GM23248 (cell line): ENCODE measurements around the gene FN1. TPM values are rescaled to one million over a fixed set of nuclear protein-coding genes. Genes with fewer than 3 reads are reported as not detected.
A peak's percentile ranks its signal among the peaks of the same experiment; 100 is the strongest.

Experiments
- DNase-seq: peaks from one replicate; pipeline ENCODE4 v3.0.0-alpha.2; 2015
- H2AFZ ChIP-seq: fragments of 200-600 bp; sonication (generic); 2 replicates; pipeline ENCODE4 v1.6.1; 2016; ENCODE audit warnings: antibody characterized with exemption
- H3F3A ChIP-seq: fragments of 200-600 bp; sonication (generic); 2 replicates; pipeline ENCODE4 v1.6.1; 2016; ENCODE audit warnings: mild to moderate bottlenecking, antibody characterized with exemption, mixed run types; ENCODE audit not compliant: insufficient read depth
- H3K27ac ChIP-seq: fragments of 200-600 bp; sonication (generic); 2 replicates; pipeline ENCODE4 v1.5.1; 2016; ENCODE audit warnings: mild to moderate bottlenecking
- H3K27me3 ChIP-seq: fragments of 200-600 bp; sonication (generic); replicated peaks from 2 replicates; pipeline ENCODE4 v1.6.1; 2016; ENCODE audit warnings: mild to moderate bottlenecking; ENCODE audit not compliant: insufficient read depth
- H3K36me3 ChIP-seq: fragments of 200-600 bp; sonication (generic); 2 replicates; pipeline ENCODE4 v1.6.1; 2016; ENCODE audit warnings: low read depth, mild to moderate bottlenecking
- H3K4me1 ChIP-seq: fragments of 200-600 bp; sonication (generic); 2 replicates; pipeline ENCODE4 v1.6.1; 2016; ENCODE audit warnings: mild to moderate bottlenecking; ENCODE audit not compliant: insufficient read depth
- H3K4me2 ChIP-seq: fragments of 200-600 bp; sonication (generic); one replicate; pipeline ENCODE4 v1.6.1; 2016; ENCODE audit warnings: mild to moderate bottlenecking; ENCODE audit not compliant: unreplicated experiment
- H3K4me3 ChIP-seq: fragments of 200-600 bp; sonication (generic); 2 replicates; pipeline ENCODE4 v1.5.1; 2016; ENCODE audit warnings: mild to moderate bottlenecking
- H3K79me2 ChIP-seq: fragments of 200-600 bp; sonication (generic); 2 replicates; pipeline ENCODE4 v1.6.1; 2016; ENCODE audit warnings: mild to moderate bottlenecking; ENCODE audit not compliant: insufficient read depth
- H3K9ac ChIP-seq: fragments of 200-600 bp; sonication (generic); 2 replicates; pipeline ENCODE4 v1.6.1; 2016; ENCODE audit warnings: mild to moderate bottlenecking
- H3K9me2 ChIP-seq: fragments of 200-600 bp; sonication (generic); 2 replicates; pipeline ENCODE4 v1.6.1; 2016; ENCODE audit warnings: mixed run types, mild to moderate bottlenecking, moderate library complexity; ENCODE audit not compliant: insufficient read depth
- H3K9me3 ChIP-seq: fragments of 200-600 bp; sonication (generic); one replicate; pipeline ENCODE4 v1.6.1; 2017; ENCODE audit warnings: low read depth
- H4K20me1 ChIP-seq: fragments of 200-600 bp; sonication (generic); 2 replicates; pipeline ENCODE4 v1.6.0; 2016; ENCODE audit not compliant: insufficient read depth
- EZH2 ChIP-seq: fragments of 200-600 bp; sonication (generic); IDR thresholded peaks from 2 replicates; pipeline ENCODE4 v1.6.1; 2018; ENCODE audit warnings: antibody characterized with exemption, mild to moderate bottlenecking; ENCODE audit not compliant: insufficient read depth, poor library complexity, severe bottlenecking
- EZH2phosphoT487 ChIP-seq: fragments of 200-600 bp; sonication (generic); IDR thresholded peaks from 2 replicates; pipeline ENCODE4 v1.6.1; 2018; ENCODE audit warnings: antibody characterized with exemption, moderate library complexity, mild to moderate bottlenecking, low read depth; ENCODE audit not compliant: insufficient read depth
- WGBS, 2 experiments: methylation state at CpG; one replicate each; pipeline ENCODE4 v1.1.6; 2015 to 2017; ENCODE audit warnings: low lambda C conversion rate in 2 of 2, low coverage in 1 of 2; ENCODE audit errors: missing lambda C conversion rate in 2 of 2; 5-methylcytosine and 5-hydroxymethylcytosine counted together
- in situ Hi-C: fragments of 300-500 bp; cut with MboI; formaldehyde crosslinking; loops from 2 replicates; pipeline ENCODE4 v1.15.0; 2020
- polyA plus RNA-seq: library from polyadenylated mRNA; unstranded; fragments of >200 nt; fragmentation: Nextera tagmentation; extraction: Ambion mirVana; gene quantifications from 2 replicates; pipeline ENCODE4 v1.2.1, GENCODE V29; 2016
- total RNA-seq: library from RNA; depleted of rRNA; stranded (reverse); fragments of >200 nt; shearing (Covaris generic); gene quantifications from 2 replicates; pipeline ENCODE4 v1.2.3, GENCODE V29; 2014

The FN1 gene
- total and polyA plus RNA-seq, 2 experiments from 2014 or later = 20,647 to 33,406 TPM

- TF ChIP-seq EZH2phosphoT487 (no peak), EZH2 (no peak)
- in situ Hi-C loops = no loop called here
- peaks cover 16% of the 10 kb centered on the region; the same call in 1 of the 2 replicates for H4K20me1 ChIP-seq
- H2AFZ ChIP-seq = no peak overlapping the region
- H3K27me3 ChIP-seq = no peaks in the 10 kb centered on the region
- H3K4me2 ChIP-seq = no peak overlapping the region
- peaks cover 99% of the 10 kb centered on the region for H3F3A ChIP-seq
- peaks cover 43% of the 10 kb centered on the region for H3K4me1 ChIP-seq
- peak overlapping the region; percentile 70 for H3K27ac ChIP-seq
- H3K9ac ChIP-seq = peak overlapping the region; percentile 54
- peaks cover 98% of the 10 kb centered on the region for H3K36me3 ChIP-seq
- H3K4me3 ChIP-seq = no peak overlapping the region
- WGBS, 2 experiments = 63 to 70% methylated on average over 4 of the region's 4 CpGs
- DNase-seq = peak; percentile 44
- no peaks in the 10 kb centered on the region for H3K9me3 ChIP-seq
- no peaks in the 10 kb centered on the region for H3K9me2 ChIP-seq
- H3K79me2 ChIP-seq = no peaks in the 10 kb centered on the region
Observed at GRCh38 chr2:215365184-215365658, 70.6 kb downstream of the FN1 start.

- peaks cover 36% of the 10 kb centered on the region for H3K4me1 ChIP-seq
- no peak overlapping the region for H3K4me3 ChIP-seq
- peaks cover 98% of the 10 kb centered on the region for H3K36me3 ChIP-seq
- no peak for TF ChIP-seq EZH2phosphoT487
- TF ChIP-seq EZH2 = no peak
- DNase-seq = peak; percentile 43
- H3K9me2 ChIP-seq = no peaks in the 10 kb centered on the region
- H3K4me2 ChIP-seq = no peak overlapping the region
- no peak overlapping the region for H2AFZ ChIP-seq
- H4K20me1 ChIP-seq = peaks cover 16% of the 10 kb centered on the region; the same call in 1 of the 2 replicates
- in situ Hi-C loops = no loop called here
- H3K27ac ChIP-seq = peak overlapping the region; percentile 70
- peak overlapping the region; percentile 54 for H3K9ac ChIP-seq
- H3F3A ChIP-seq = peaks cover 99% of the 10 kb centered on the region
- H3K9me3 ChIP-seq = no peaks in the 10 kb centered on the region
- H3K27me3 ChIP-seq = no peaks in the 10 kb centered on the region
- no peaks in the 10 kb centered on the region for H3K79me2 ChIP-seq
- WGBS, 2 experiments = 63 to 72% methylated on average over 10 of the region's 10 CpGs
Observed at GRCh38 chr2:215364157-215365155, 71.4 kb downstream of the FN1 start.

GRCh38 chr2:215363461-215364156 lies 72.3 kb downstream of the FN1 start:
- peaks cover 34% of the 10 kb centered on the region for H3K4me1 ChIP-seq
- no peaks in the 10 kb centered on the region for H3K27me3 ChIP-seq
- H4K20me1 ChIP-seq = peaks cover 16% of the 10 kb centered on the region; the same call in 1 of the 2 replicates
- DNase-seq = peak; percentile 64
- H3K9me2 ChIP-seq = no peaks in the 10 kb centered on the region
- no peaks in the 10 kb centered on the region for H3K79me2 ChIP-seq
- WGBS, 2 experiments = 64 to 77% methylated on average over 2 of the region's 2 CpGs
- H3K4me3 ChIP-seq = no peak overlapping the region
- H3K36me3 ChIP-seq = peaks cover 93% of the 10 kb centered on the region
- peaks cover 99% of the 10 kb centered on the region for H3F3A ChIP-seq
- no peak for TF ChIP-seq EZH2
- TF ChIP-seq EZH2phosphoT487 = no peak
- H3K27ac ChIP-seq = peak overlapping the region; percentile 70
- no peak overlapping the region for H3K4me2 ChIP-seq
- no peak overlapping the region for H2AFZ ChIP-seq
- H3K9me3 ChIP-seq = no peaks in the 10 kb centered on the region
- H3K9ac ChIP-seq = peak overlapping the region; percentile 54
- in situ Hi-C loops = no loop called here

GRCh38 chr2:215363039-215363438 lies 72.8 kb downstream of the FN1 start:
- no peaks in the 10 kb centered on the region for H3K27me3 ChIP-seq
- peak overlapping the region; percentile 11; the same call in 1 of the 2 replicates for H3K9ac ChIP-seq
- peaks cover 99% of the 10 kb centered on the region for H3F3A ChIP-seq
- no peaks in the 10 kb centered on the region for H3K9me3 ChIP-seq
- H3K79me2 ChIP-seq = no peaks in the 10 kb centered on the region
- H3K36me3 ChIP-seq = peaks cover 88% of the 10 kb centered on the region
- H3K4me2 ChIP-seq = no peak overlapping the region
- peak overlapping the region; percentile 70 for H3K27ac ChIP-seq
- DNase-seq = peak; percentile 23
- H4K20me1 ChIP-seq = peaks cover 13% of the 10 kb centered on the region; the same call in 1 of the 2 replicates
- no peak overlapping the region for H2AFZ ChIP-seq
- WGBS, 2 experiments = 80 to 83% methylated on average over 2 of the region's 2 CpGs
- no peak overlapping the region for H3K4me3 ChIP-seq
- peaks cover 28% of the 10 kb centered on the region for H3K4me1 ChIP-seq
- H3K9me2 ChIP-seq = no peaks in the 10 kb centered on the region
- in situ Hi-C loops = no loop called here
- TF ChIP-seq EZH2phosphoT487 (no peak), EZH2 (no peak)
